Stimulated activated CD8-positive, alpha-beta memory T cell treated with anti-CD3 and anti-CD28 coated beads, Interleukin-4, amount 100 ng/mL, for 24 hours (primary cell): ENCODE data around the gene ACSS3.
"Not testable (repeated sequence)": the region's sequence is repeated elsewhere in the genome, so short reads cannot be mapped to it uniquely, and the experiment has no call there.

Experiments
- DNase-seq: peaks from one replicate; pipeline ENCODE4 v3.0.0-alpha.2; 2020; ENCODE audit warnings: low read depth

Gene ACSS3

GRCh38 chr12:81077686-81078441 is at the start of gene ACSS3:
TSS of gene ACSS3 (plus strand) at chr12:81078079. CDS start at chr12:81078121, 42 bp downstream.
- DNase-seq, result no peak

GRCh38 chr12:81034926-81035325 is 43.0 kb upstream of the ACSS3 start:
- no peak for DNase-seq

DNA sequence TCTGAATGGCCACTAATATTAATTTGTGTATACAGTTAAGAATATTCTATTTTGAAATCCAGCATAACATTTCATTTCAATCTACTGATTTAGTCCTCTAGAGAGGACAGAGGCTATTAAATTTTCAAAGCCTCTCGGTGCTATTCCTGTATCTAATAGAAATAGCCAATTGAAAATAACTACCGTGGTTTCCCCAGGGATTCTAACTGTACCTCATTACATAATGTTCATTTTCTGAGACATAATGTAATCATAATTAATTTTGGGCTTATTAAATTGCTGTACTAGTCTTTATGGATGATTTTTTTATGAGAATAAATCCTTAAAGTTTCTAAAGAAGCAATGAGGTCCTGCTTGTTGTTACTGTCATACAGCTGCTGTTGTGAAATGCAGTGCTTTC is 38.6 kb upstream of the ACSS3 start:
- DNase-seq, result no peak

- DNase-seq, result no peak
These were observed 33.7 kb upstream of the ACSS3 start for GRCh38 chr12:81043979-81044740.

DNA sequence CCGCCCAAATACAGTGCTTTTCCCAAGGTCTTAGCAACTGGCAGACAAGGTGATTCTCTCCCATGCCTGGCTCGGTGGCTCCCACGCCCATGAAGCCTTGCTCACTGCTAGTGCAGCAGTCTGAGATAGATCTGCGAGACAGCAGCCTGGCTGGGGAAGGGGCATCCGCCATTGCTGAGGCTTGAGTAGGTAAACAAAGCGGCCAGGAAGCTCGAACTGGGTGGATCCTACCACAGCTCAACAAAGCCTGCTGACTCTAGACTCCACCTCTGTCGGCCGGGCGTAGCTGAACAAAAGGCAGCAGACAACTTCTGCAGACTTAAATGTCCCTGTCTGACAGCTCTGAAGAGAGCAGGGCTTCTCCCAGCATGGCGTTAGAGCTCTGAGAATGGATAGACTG is 12.9 kb upstream of the ACSS3 start:
- DNase-seq, result not testable (repeated sequence)

DNA sequence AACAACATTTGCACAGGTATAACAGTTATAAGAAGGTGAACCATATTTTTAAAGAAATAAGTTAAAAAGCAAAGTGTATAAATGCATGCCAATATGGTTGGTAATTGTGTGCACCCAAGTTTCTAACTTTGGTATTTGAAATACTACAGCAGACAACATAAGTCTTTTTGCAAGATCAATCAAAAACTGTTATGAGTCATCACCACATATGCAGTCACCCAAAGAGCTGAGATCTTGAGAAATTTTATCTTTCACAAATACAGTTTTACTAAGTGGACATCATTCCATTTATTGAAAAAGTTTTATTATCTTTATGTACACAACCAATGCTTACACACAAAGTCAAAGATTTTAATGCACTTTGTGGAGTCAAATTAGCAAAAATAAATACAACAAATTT is 7.0 kb upstream of the ACSS3 start:
- DNase-seq, result no peak

- DNase-seq, result no peak
These were observed 2.3 kb upstream of the ACSS3 start for GRCh38 chr12:81075539-81075938.

GRCh38 chr12:81077329-81077685 is 572 bp upstream of the ACSS3 start:
- DNase-seq, result no peak

DNA sequence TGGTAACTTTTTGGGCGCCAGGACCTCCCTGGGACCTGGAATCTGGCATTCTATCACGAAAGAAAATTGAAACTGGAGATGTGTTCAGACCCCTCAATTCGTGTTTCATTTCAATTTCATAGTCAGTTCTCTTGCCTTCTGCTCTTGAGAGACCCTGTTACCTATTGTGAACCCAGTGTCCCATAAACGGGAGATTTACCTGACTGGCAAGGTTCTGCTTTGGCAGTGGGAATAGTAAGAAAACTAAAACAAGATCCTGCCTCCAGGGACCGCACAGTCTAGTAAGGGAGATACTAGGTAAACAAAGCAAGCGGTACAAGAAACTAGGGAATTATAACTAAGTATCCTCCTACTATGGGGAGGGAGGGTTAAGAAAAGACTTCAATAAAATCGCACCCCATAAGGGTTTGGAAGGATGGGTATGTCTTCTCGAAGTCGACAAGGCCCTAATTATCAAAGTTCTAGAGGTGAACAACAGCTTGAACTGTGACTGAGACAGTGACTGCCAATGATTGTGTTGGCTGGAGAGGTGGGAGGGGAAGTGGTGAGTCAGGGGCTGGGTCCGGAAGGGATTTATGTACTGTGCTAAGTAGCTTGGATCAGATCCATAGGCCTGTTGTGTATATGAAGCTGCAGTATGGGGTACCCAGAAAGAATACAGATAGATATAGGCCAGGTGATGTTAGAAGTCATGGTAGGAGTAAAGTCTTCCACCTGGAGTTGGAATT is 754 bp downstream of the ACSS3 start:
- DNase-seq, result no peak

DNA sequence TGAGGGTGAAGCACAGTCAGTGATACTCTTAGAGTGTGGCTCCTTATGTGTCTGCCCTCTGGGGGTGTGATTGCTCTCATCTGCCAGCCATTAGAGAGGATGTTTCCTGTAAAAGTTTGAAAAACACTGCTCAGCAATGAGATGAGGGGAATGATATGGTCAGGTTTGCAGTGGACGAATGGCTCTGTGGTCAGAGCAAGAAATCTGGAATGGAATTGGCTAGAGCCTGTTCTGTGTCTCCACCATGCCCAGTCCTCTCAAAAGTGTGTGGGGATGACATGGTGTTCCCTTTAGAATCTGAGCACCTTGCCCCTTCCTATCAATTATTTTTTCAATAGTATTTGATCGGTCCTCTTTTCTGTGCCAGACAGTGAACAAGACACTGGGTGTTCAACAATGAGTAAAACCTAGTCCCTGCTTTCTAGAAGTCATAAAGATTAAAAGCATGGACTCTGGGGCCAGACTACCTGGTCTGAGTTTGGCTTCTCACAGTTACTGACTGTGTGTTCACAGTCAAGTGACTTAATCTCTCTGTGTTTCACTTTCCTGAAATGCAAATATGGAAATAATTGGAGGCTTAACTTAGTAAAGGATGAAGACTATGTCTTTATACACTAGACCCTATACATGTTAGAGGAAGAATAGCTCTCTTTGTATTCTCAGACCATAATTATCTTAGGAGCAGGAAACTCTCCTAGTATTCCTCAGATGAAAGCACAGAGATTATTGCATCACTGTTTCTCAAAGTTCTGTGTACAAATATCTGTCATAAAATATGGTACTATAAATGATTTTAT is 1.6 kb downstream of the ACSS3 start:
- no peak for DNase-seq

DNA sequence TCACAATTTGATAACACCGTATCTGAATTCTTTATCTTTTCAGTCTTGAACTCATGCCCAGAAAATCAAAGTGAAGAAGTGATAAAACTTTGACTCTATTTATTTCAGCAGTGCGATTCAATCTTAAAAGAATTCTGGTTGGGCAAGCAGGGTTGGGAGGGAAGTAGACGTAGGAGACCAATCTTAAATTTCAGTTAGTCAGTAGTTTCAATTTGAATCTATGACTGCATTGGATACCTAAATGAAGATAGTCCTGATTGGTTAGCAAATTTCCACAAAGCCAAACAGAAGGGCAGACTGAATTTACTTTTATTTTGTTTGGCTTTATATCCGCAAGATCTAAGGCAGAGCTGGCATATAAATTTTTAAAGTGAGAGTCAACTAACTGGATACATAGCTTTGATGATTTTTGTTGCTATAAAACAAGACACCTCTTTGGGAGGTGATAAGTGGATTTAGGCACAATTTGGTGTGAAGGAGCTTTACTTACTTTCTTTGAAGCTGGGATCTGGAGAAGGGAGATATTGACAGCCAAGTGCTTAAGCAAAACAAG is 2.6 kb downstream of the ACSS3 start:
- DNase-seq, result no peak

DNA sequence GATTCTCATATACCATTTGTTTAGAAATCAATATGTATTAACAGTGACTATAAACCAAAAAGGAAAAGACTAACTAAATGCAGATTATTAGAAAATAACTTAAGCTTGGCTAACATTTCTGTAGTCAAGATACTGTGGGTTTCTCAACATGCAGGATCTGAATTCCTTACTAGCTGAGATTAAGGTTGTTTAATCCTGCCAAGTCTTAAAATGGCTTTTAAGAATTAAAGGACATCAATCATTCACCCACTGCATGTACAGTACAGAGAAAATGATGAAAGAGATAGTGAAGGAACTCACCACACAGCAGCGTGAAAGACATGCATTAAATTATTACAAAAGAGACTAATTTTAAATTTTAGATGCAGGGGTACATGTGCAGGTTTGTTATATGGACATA is 3.8 kb downstream of the ACSS3 start:
- DNase-seq, result no peak

GRCh38 chr12:81083018-81083417 is 5.1 kb downstream of the ACSS3 start:
- no peak for DNase-seq

DNA sequence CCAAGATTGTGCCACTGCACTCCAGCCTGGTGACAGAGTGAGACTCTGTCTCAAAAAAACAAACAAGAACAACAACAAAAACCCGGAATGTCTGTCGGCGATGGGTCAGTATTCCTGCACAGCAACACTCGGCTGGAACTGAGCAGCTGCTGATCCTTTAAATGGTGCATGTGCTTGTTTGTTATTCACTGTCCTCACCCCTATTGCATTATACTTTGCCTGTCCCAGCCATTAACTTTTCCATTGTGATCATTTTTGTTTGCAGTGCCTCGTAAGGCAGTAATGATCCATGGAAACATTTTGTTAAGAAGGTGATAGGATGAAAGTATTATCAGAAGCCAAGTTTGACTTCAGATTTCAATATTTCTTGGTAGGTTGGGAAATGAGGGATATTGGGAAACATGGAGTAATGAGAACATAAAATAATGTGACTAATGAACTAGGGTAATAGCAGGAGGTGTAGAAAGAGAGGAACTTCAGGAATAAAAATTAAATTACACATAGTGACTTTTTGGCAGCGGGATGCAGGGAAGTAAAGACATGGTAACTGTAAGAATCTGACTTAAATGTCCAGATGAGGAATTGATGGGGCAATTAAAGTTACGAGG is 6.1 kb downstream of the ACSS3 start:
- no peak for DNase-seq

DNA sequence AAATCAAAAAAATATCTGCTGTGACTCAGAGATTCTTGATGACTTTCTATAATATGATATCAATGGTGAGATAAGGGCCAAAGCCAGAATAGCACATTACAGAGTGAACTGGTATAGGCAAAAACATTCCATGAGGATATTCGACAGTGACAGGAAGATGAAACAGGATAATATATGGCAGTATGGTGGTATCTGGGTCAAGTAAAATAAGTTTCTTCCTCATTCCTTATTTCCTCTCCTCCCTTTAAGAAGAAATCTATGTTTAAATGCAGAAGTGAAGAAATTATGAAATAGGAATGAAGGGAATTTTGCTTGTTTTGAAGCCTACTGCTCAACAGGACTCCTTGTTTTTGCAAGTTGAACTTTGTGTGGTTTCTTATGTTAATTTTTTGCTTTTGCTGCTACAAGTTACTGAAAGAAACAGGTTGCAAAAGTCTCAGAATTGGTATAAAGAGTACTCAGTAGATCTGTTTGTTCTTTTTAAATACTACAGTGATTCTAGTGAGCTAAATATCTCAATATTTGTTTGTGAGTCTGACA is 7.0 kb downstream of the ACSS3 start:
- no peak for DNase-seq

GRCh38 chr12:81085832-81086231 is 8.0 kb downstream of the ACSS3 start:
- DNase-seq, result no peak

DNA sequence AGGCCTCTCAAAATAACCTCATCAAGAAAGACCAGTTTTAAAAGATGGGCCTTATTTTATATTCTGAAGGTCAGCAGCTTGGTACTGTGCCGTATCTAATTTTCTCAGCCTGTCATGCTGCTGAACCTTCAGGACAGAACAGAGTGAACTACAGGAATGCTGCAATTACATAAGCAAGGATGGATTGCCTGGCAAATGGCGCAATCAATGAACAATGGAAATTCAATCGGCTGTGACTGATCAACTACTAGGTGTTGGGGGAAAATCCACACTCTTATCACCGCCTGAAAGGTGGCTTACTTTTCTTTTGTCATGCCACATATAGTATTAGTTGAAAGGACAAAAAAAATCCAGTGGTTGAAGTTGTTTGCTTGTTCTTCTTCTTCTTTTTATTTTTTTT is 8.5 kb downstream of the ACSS3 start:
- no peak for DNase-seq

DNA sequence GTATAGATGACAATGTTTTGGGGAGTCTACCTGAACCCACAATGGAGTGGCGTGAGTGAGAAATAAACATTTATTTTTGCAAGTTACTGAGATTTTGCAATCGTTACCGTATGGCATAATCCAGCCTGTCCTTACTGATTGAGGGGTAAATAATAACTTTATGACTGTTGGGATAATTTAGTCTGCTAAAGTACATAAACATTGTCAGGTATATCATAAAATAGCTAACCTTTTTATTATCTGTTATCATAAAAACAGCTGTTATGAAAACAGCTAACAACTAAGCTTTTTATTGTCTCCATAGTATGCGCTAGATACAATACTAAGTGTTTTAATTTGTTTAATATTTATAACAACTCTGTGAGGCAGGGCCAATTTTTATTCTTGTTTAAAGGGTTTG is 10.3 kb downstream of the ACSS3 start:
- DNase-seq, result no peak

DNA sequence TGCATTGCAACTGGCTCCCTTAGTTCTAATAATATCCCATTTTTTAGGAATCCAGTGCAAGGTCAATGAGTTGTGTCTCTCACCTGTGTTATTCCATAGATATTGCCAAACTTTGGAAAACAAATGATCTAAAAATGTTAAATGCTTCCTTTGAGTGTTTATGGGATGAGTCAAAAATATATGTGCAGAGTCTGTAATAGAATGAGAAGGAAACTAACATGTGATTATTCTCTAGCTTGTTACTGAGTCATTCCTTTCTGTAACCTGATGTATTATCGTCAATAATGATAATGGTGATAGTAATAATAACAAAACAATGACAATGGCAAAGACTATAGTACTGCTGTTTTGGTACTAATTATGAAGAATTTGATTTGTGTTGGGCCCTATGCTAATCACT is 11.5 kb downstream of the ACSS3 start:
- no peak for DNase-seq

DNA sequence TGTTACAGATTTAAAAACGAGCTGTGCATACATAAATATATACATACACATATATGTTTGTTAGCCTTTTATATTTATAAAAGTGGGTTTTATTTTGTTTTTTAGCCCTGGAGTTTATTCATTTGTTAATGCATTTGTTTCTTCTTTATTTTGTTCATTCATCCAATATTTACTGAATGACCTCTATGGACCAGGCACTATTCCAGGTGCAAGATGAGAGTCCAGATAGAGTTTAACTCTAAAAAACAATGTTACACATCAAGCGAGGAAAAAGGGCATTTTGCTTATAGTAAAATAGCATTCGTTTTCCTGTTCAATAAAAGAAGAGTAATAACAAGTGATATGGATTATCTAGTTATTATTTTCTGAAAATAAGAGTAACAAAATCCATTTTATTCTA is 14.2 kb downstream of the ACSS3 start:
- DNase-seq, result no peak

DNA sequence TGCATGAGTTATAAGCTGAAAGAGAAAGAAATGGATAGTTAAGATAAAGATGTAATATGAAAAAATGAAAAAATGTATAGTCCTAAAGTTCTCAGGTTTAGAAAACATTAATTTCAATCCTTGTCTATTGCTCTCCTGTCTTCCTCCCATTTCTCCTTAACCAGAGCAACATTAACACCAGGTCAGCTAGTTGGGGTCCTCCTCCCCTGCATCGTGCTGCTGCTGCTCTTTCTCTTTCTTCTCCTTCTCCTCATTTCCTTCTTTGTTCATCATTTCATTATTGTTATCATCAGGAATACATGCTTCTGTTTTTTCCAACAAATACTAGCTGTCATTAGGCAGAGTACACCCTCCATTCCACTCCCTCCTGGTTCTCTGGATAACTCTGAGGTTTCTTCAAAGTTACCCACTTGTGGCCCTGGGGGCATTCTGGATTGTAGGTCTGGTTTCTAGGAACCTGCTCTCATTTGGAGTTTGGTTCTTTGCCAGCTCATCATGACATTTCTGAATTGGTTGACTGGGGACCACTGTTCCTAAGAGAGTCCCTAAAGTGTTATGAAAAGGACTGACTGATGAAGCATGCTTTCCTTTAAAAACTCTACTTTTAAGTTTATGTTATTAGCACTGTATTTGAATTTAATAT is 17.0 kb downstream of the ACSS3 start:
- DNase-seq, result no peak
